ENCODE data around the gene LGR4.

DNA sequence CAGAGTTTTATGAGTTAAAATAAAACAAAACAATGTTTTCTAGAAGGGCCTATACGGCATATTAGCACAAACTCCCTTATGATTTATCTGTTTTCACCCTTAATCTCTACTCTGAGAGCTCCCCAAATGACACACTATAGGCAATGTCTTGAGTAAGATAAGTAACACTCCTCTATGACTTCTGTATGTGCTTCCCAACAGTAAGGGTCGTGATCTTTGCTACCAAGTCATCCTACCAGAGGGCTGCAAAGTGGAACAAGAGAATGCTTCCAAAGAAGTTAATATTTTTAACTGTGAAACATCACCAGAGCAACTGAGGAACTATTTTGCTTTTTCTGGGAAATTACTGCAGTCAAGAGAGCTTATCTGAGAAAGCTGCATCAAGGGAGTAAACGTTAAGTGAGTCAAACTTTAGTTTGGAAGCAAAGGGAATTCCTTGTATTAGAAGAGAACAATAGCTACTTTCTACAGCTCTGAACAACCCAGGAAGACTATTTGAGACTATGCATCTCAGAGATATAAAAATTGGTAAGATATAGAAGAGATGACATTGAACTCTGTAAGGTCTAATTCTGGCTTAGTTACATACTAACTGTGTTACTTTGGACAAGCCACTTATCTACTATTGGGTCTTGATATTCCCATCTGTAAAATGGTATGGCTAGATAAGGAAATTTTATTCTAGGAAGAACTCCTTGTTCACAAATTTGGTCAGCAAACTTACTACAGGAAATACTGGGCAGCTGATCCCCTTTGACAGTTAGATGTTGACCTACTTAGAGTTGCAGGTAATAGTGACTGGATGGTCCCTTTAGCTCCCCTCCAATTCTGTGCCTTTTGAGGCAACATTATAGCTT, 65.9 kb downstream of the LGR4 start:
- no peak for TF ChIP-seq CTCF (IDR thresholded peaks at IDR 0.05)
- TF ChIP-seq EZH2 (IDR thresholded peaks at IDR 0.05; ENCODE audit: borderline replicate concordance, insufficient read depth, low read depth, low read length, poor library complexity, severe bottlenecking) = no peak
